ENCODE results near the gene CCDC51. TPM values are rescaled to one million over a fixed set of nuclear protein-coding genes. Genes with fewer than 3 reads are reported as not detected.

CCDC51 gene
- polyA plus RNA-seq, 1 experiment = 14.3 TPM

DNA sequence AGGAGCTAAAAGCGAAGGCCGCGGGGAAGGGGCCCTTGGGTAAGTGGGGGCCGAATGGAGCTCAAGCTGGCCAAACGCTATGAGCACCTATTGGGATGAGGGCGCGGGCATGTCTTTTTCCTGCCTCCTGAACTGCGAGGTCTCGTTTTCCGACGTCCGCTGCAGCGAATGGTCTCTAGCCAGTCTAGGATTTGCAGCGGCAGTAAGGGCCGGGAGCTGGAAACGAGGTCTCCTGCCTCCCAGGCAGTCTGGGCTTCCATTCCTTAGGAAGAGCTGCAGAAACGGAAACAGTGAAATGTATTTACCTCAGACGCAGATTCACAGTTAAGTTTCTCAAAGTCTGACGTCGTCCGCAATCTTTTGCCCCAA lies 655 bp upstream of the CCDC51 start:
- no peak for DNase-seq (ENCODE audit: low read depth)
- POLR2A ChIA-PET = no interaction called here

DNA sequence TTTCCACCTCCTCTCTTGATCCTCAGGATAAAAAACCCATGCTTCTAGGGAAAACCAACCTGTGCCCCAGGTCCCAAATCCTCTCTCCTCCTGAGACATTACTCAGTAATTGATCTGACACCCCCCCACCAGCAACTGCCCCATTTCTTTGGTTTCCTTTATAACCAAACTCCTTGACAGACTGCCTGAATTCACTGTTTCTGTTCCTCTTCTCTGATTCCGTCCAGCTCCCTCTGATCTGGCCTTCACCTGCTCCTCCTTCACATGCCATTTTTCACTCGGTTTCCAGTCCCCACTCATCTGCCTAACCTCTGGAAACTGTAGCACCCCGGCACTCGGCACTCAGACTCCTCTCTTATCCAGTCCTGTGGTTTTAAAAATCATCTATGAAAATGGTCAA lies 2.1 kb downstream of the CCDC51 start:
- CTCF ChIA-PET = interaction anchor here (2.1 to 7.6 kb wide), 5 partner anchors 36 to 245 kb away, joined by 6 to 263 read pairs (median 66); no protein-coding TSS in a partner anchor
- DNase-seq (ENCODE audit: low read depth) = no peak
- TF ChIP-seq, protein P1, sequence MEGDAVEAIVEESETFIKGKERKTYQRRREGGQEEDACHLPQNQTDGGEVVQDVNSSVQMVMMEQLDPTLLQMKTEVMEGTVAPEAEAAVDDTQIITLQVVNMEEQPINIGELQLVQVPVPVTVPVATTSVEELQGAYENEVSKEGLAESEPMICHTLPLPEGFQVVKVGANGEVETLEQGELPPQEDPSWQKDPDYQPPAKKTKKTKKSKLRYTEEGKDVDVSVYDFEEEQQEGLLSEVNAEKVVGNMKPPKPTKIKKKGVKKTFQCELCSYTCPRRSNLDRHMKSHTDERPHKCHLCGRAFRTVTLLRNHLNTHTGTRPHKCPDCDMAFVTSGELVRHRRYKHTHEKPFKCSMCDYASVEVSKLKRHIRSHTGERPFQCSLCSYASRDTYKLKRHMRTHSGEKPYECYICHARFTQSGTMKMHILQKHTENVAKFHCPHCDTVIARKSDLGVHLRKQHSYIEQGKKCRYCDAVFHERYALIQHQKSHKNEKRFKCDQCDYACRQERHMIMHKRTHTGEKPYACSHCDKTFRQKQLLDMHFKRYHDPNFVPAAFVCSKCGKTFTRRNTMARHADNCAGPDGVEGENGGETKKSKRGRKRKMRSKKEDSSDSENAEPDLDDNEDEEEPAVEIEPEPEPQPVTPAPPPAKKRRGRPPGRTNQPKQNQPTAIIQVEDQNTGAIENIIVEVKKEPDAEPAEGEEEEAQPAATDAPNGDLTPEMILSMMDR (IDR thresholded peaks at IDR 0.05; ENCODE audit: insufficient read depth, low read depth, low read length) = no peak
- Histone ChIP-seq H3K36me3 (ENCODE audit: control insufficient read depth, insufficient read depth, low read length) (0 out of 2 replicates have a peak, but pooled peaks cover 2% of the 10 kb centered on the region), H3K4me3 (ENCODE audit: low read depth, low read length) (no peak overlapping the region), H3K27me3 (ENCODE audit: control insufficient read depth, insufficient read depth, low read length) (no peaks in the 10 kb centered on the region)
- POLR2A ChIA-PET = no interaction called here

More for the DNA sequence above, 655 bp upstream of the CCDC51 start:
- CTCF ChIA-PET = interaction anchor here (0.9 to 3.7 kb wide), 9 partner anchors 10 to 246 kb away, joined by 3 to 39 read pairs (median 6); no protein-coding TSS in a partner anchor
- TF ChIP-seq, protein P1 (IDR thresholded peaks at IDR 0.05; ENCODE audit: insufficient read depth, low read depth, low read length) = no peak
- Histone ChIP-seq H3K36me3 (ENCODE audit: control insufficient read depth, insufficient read depth, low read length) (peaks cover 3% of the 10 kb centered on the region; the same call in 1 of the 2 replicates), H3K27me3 (ENCODE audit: control insufficient read depth, insufficient read depth, low read length) (no peaks in the 10 kb centered on the region), H3K4me3 (ENCODE audit: low read depth, low read length) (peak overlapping the region; percentile 68)

DNA sequence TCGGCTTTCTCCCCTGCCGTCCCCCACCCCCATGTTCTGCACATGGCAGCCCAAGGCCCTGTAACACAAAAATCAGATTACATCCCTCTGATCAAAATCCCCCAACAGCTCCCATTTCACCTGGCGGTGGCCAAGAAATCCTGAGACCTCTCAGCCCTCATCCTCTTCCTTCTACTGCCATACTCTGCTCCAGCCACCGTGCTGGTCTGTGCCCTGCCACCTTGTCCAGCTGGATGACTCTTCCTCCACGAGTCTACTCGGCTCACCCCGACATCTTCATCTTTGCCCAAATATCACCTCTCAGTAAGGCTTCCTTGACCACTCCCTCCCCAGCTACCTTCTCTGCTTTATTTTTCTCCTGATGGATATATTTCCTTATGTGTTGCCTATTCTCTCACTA lies 3.1 kb downstream of the CCDC51 start:
- ChIA-PET POLR2A (no interaction called here), CTCF (interaction anchor here (0.8 to 7.6 kb wide), 35 partner anchors 10 to 248 kb away, joined by 3 to 263 read pairs (median 8); partner anchors contain the start of genes ATRIP, CDC25A and ZNF589)
- no peak for DNase-seq (ENCODE audit: low read depth)
- Histone ChIP-seq H3K4me3 (ENCODE audit: low read depth, low read length) (no peak overlapping the region), H3K36me3 (ENCODE audit: control insufficient read depth, insufficient read depth, low read length) (0 out of 2 replicates have a peak, but pooled peaks cover 2% of the 10 kb centered on the region), H3K27me3 (ENCODE audit: control insufficient read depth, insufficient read depth, low read length) (no peaks in the 10 kb centered on the region)
- TF ChIP-seq, protein P1 (IDR thresholded peaks at IDR 0.05; ENCODE audit: insufficient read depth, low read depth, low read length) = no peak

DNA sequence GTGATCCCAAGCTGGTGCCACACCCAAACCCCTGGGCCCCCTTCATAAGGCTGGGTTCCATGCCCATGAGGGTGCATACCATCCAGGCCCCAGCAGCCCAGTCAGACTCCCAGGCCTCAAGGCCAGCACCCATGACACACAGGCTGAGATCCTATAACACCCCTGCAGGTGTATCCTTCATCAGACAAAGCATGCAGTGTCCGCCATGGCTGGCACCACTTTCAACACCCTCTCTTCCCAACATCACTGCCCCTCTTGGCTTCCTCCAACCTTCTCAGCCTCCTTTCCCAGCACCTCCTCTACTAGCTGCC lies 3.5 kb downstream of the CCDC51 start:
- Histone ChIP-seq H3K27me3 (ENCODE audit: control insufficient read depth, insufficient read depth, low read length) (no peaks in the 10 kb centered on the region), H3K4me3 (ENCODE audit: low read depth, low read length) (no peak overlapping the region), H3K36me3 (ENCODE audit: control insufficient read depth, insufficient read depth, low read length) (0 out of 2 replicates have a peak, but pooled peaks cover 2% of the 10 kb centered on the region)
- TF ChIP-seq, protein P1 (IDR thresholded peaks at IDR 0.05; ENCODE audit: insufficient read depth, low read depth, low read length) = no peak
- ChIA-PET POLR2A (no interaction called here), CTCF (interaction anchor here (0.5 to 7.6 kb wide), 69 partner anchors 10 to 394 kb away, joined by 3 to 263 read pairs (median 4); partner anchors contain the start of genes ATRIP, CAMP, CDC25A and ZNF589)
- DNase-seq (ENCODE audit: low read depth) = no peak

DNA sequence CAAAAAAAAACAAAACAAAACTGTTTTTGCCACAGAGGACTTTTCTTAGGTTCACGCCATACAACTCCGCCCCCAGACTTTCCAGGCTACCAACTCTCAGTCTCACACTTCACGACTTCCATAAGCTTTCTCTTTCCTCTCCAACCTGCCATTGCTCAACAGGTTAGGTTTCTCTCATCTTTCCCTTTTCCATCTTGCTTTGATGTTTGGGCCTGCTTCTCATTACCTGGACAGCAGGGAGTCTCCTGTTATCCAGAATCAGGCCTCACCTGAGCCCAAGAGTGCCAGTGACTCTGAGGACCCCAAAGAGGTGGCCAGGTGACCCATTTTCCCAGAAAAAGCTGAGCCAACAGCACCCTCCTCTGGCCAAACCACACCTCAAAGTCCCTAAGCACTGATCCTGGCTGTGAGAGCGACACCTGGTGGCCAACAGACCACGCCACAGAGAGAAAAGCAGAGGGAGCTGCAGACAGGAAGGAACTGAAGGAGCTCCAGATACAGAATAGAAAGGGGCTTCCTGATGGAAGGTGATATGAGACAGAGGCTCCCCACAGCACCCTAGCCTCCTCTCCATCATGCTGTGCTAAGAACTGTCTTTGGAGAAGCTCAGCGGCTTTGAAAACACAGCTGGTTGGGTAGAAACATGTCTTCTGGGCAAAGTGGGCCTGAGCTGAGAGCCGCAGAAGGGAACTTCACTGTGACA lies 4.0 kb downstream of the CCDC51 start:
- 0 out of 2 replicates have a peak, but pooled peaks cover 2% of the 10 kb centered on the region for H3K36me3 ChIP-seq (ENCODE audit: control insufficient read depth, insufficient read depth, low read length)
- ChIA-PET POLR2A (no interaction called here), CTCF (interaction anchor here (0.5 to 7.6 kb wide), 70 partner anchors 11 to 394 kb away, joined by 3 to 263 read pairs (median 4); partner anchors contain the start of genes ATRIP, CAMP, CDC25A and ZNF589)
- TF ChIP-seq, protein P1 (IDR thresholded peaks at IDR 0.05; ENCODE audit: insufficient read depth, low read depth, low read length) = peak; percentile 99
- no peaks in the 10 kb centered on the region for H3K27me3 ChIP-seq (ENCODE audit: control insufficient read depth, insufficient read depth, low read length)
- H3K4me3 ChIP-seq (ENCODE audit: low read depth, low read length) = no peak overlapping the region
- DNase-seq (ENCODE audit: low read depth) = no peak

All from BJ (cell line).